HG03442 (cell line): ENCODE data around the gene BORA.
"Not testable (repeated sequence)": the region's sequence is repeated elsewhere in the genome, so short reads cannot be mapped to it uniquely, and the experiment has no call there.

Experiments used
- ATAC-seq: cut with Tn5 transposase; IDR thresholded peaks from one replicate; pipeline ENCODE4 v1.9.1; 2021; ENCODE audit warnings: mild to moderate bottlenecking, moderate library complexity; ENCODE audit not compliant: unreplicated experiment

Gene BORA

DNA sequence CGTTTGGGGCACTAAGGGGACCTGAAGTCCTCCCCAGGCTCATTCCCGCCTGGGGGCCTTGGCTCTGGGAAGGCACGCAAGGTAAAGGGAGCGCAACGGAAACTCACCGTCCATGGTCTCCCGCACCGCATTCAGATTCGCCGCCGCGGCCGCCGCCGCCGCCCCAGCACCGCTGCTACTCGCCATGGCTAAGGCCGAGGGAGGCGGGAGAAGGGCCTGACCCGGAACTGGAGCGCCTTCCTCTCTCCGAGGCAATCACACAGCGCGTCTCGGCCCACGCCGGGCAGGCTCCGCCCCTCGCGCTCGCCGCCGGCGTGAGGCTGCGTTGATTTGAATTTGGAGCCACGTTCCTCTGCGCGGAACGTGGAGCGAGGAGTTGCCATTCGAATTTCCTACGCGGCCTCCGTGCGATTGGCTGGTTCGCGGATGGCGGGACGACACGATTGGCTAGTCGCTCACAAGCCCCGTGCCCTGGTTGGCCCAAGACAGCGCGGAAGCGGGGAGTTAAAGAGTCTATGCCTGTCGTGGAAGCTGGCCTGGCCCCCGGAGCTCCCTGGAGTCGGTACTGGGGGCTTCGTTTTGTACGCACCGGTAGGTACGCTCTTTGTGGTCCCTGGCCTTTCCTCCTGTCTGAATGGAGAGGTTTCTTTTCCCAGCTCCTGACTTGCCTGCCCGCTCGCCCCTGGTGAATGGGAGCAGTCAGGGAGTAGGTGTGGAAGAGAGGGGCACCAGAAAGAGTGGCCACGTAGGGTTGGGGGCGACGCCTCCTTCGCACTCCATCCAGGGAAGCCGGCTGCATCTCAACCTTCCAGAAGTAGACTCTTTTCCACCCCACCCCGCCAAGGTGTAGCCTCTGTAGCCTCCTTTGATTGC lies at the start of gene BORA, which contains the start of gene MZT1:
Gene BORA, plus strand, starts transcription at position 507 of the 873 bp plus-strand sequence. CDS start 1,018 bp downstream, outside the sequence.
Gene MZT1, minus strand, starts transcription at position 213 of the 873 bp plus-strand sequence. Its CDS starts 27 bp downstream, at position 186.
- peak; percentile 93 for ATAC-seq

DNA sequence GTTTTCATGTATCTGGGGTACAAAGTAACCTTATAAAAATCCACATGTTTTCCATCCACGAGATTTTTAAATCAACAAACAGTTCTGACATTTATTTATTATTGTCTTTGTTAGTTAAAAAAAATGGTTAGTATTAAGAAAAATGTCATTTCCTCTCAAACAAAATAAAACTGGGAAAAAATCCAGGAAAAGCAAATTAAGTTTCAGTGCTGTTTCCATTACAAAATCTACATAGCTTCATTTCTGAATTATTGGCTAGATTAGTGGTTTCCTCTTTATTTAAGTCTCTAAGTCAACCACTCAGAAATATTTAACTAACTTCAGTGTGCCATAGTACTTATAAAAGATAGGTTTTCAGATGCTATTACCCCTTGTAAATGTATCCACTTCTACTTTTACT lies 49.4 kb upstream of the BORA start:
- no peak for ATAC-seq

DNA sequence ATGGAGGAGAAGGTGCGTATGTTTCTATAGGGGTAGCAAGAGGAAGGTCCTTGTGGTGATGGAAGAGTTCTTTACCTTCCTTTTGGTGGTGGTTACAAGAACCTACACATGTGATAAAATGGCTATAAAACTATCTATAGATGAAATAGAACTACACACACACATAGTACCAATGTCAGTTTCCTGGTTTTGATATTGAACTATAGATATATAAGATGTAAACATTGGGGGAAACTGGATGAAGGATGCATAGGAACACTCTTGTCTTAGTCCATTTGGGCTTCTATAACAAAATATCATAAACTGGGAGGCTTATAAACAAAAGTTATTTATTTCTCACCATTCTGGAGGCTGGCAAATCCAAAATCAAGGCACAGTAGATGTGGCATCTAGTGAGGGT lies 47.4 kb upstream of the BORA start:
- no peak for ATAC-seq

DNA sequence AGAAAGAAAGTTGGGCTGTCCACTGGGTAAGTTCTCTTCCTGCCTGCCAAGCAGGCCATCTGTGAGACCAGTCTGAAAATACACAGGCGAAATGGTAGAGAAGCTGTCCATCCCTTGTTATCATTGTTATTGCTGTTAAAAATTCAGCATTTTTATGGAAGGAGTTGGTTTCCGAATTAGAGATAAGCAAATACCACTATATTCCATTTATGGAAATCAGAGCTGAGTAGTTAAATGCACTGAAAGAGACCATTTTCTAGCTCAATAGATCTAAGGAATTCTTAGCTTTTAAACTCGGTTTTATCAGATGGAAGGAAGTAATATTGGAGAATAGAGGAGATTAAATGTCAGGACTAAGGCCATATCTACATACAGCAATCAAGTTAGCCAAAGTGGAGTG lies 41.0 kb upstream of the BORA start:
- ATAC-seq, result no peak

DNA sequence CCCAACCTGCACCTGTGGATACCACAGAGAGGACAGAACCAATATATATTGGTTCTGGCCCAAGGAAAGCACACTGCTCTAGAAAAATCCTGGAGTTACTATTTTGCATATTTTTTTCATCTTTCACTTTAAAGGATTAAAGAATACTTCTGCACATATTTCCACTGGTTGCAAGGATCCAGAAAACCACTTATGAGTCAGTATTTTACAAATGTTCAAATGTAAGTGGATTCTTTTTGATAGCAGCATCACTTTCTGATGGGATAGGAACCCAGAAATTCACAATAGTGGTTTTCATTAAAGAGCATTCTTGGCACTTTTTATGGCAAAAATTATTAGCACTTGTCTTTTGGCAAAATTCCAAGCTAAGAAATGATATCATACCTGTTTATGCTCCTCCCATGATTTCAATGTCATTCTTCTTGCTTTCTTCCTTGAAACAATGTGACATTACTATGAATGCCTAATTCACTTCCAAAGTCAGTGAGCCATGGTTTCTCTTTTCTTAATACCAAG lies 38.5 kb upstream of the BORA start:
- ATAC-seq, result no peak

DNA sequence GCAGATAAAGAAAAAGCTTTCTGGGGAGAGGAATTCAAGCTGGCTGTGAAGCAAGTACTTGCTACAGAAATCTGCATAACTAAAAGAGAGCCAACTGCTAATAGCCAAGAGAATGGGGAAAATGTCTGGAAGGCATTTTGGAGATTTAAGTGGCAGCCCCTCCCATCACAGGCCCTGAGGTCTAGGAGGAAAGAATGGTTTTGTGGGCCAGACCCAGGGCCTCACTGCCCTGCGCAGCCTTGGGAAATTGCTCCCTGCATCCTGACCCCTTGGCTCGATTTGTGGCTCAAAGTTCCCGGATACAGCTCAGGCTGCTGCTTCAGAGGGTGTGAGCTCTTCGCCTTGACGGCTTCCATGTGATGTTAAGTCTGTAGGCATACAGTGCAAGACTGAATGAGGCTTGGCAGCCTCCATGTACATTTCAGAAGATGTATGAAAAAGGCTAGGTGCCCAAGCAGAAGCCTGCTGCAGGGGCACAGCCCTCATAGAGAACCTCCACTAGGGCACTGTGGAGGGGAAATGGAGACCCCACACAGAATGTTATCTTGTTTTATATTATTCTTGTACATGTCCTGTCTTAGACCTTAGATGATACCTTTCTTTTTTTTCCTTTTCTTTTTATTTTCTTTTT lies 34.7 kb upstream of the BORA start:
- ATAC-seq, result no peak

DNA sequence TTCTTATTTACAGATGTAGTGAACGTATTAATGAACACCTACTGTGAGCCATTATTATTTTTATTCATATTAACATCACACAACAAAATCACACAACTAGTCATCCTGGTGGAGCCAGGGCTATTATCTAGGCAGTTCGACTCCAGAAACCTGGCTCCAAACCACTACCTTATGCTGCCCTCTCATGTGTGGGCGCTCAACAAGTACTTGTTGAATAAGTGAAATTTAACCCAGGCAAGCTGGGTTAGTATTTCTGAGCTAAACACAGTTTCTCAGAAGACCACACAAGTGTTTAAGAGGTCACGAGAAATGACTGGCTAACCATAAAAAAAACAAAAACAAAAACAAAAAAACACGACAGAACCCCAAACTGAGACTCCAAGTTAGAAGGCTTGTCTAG lies 33.9 kb upstream of the BORA start:
- no peak for ATAC-seq

DNA sequence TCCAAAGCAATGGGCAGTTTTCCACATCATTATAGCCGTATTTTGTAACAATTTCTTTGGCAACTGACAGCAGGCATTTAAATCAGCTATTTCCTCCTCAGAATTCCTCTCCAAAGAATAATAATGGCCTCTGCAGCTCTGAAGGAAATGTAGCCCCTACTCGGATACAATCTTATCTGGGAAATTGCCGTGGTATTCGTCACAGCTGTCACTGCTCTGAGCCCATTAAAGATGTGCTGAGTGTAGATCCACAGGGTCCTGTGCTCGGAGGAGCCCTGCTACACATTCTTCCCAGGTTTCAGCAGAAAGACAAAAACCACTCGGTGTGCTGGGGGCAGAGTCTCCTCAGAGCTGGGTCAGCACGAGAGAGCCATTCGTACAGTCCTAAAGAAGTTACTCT lies 33.4 kb upstream of the BORA start:
- ATAC-seq, result no peak

DNA sequence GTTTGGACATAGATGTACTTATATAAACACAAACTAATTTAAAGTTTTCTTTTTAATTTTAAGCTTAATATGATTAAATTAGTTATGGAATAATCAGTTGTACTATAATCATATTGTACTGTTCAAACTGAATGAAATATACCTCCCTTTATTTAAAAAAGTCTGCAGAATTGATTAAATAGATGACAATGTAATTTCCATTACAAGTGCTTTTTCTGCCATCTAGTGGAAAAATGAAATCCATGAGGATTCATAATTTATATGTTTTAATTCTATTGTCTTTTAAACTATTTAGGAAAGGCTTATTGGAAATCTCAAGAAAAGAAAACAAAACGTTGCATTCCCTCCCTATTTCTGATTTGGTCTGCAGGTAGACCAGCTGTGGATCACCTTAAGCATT lies 31.1 kb upstream of the BORA start:
- no peak for ATAC-seq

DNA sequence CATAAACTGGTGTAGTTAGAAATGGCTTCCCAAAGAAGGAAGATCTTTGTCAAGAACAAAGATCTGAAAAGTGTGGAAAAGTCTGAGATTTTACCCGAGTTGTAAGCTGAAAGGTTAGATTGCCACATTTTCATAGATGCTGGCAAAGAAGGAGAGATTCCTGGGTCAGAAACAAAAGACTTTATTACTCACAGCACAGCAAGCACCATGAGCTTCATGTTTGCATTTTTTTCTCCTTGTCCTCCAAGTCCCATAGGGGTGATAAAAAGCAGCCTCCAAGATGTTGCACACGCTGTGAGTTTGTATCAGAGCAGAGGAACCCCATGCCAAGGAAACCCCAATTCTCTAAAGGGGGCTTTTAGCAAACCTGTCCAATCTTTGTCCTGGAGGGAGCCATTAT lies 29.6 kb upstream of the BORA start:
- ATAC-seq, result no peak

DNA sequence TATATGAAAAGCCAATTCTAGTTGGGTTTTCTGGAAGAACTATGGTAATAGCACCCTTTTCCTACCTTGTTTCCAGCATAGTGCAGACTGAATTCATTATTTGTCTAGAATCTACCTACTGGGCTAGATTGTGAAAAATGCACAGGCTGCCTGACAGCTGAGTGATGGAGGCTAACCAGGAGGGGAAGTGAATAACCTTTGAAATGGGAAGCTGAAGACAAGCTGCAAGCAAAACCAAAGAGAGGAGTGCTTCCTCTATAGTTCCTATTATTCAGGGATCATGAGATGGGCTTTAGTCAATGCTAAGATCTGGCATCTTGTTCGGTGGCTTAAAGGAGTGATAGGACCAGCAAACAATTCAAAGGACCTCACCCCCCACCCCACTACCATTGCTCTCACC lies 27.2 kb upstream of the BORA start:
- no peak for ATAC-seq

DNA sequence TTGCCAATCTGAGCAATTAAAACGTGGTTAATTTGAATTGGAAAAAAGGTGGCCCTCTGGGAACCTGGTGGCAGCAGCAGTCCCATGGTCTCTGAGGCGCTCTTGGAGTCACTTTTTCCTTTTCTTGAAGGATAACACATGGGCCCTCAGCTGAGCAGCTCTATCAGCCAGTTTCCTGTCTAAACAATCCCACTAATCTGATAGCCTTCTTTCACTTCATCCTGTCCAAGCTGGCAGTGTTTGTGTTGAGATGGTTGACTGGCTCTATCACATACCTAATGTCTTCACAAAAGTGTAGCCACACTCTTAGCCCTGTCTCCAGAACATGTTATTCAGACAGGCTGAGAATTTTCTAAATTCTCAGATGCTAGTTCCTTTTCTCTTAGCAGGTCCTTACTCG lies 10.9 kb upstream of the BORA start:
- no peak for ATAC-seq

DNA sequence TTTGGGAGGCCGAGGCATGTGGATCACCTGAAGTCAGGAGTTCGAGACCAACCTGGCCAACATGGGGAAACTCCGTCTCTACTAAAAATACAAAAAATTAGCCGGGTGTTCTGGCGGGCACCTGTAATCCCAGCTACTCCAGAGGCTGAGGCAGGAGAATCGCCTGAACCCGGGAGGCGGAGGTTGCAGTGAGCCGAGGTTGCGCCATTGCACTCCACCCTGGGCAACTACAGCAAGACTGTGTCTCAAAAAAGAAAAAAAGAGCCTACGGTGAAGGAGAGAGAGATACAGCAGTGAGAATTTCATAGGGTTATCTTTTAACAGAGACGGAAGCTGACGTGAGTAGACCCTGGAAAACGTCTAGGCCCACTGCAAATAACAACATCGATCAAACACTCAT lies 1.5 kb upstream of the BORA start:
- not testable (repeated sequence) for ATAC-seq

DNA sequence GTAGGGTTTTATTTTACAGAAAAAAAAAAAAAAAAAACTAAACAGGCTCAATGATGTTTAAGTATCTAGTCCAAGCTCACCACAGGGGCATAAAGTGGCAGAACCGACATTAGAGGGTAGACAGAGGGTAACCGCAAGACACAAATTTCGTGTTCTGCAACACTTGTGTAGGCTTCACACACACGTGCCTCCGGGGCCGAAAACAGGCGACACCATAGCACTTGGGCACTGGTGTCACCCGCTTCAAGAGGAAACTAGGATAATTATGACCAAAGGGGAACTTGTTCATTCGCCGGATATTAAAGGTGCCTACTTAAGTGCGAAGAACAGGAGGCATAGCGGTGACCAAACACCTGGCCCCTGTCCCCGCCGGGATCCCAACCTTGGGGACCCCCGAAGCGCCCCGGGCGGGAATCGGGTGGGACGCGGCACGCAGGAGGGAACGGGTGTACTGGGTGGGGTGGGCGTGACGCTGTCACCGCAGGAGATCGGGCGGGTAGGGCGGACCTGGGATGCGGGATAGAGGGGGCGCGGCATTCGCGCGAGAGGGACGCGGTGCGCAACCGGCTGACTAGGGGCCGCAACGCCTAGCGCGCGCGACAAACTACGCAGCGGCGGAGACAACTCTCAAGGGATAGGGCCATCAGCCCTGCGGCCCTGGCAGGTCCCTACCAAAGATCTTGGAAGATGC lies 852 bp upstream of the BORA start:
- peak; percentile 21 for ATAC-seq

DNA sequence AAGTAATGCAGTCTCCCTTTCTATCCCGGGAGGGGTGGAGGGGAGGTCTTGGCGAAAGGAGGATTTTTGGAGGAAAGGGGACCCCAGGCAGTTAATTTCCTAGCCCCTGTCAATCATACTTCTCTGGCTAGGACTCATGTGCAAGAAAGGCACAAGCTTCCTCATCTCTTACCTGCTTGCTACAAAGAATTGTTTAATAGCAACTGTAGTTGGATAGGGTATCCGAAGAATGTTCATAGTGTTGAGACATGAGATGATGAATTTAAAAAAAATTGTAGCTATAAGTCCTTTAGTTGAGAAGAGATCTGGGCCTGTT lies 525 bp downstream of the BORA start:
- ATAC-seq, result no peak

DNA sequence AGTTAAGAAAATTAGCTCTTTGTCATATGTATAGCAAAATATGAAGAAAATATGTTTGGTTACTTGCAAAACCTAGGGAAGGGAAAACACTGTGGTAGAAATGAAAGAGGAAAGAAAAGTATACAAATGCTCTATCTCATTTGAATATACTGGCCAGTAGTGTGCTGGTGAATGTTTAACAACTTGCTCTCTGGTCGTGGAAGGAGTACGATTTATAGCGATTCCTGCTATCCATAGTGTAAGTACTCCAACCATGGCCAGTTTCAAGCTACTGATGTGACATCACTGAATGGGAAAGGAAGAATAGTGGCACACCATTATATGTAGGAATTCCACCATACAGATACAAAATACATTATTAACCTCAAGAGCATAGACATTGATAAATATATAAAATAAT lies 9.3 kb downstream of the BORA start:
- no peak for ATAC-seq

DNA sequence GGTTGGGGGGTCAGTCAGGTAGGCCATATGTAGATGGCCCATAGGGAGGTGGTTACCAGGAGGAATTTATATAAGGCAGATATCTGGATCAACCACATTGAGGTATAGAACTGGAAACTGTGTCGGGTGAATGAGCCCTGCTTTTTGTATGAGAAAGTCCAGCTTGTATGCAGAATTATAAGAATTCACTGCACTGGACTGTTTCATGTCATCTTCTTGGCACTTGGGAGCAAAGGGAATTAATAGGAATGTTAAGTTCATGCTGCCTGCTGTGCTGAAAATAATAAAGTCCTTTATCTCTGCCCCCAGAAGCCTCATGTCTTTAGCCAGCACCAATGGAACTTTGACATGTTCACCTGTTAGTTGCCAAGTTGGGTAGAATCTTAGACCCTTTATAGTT lies 12.3 kb downstream of the BORA start:
- ATAC-seq, result no peak

DNA sequence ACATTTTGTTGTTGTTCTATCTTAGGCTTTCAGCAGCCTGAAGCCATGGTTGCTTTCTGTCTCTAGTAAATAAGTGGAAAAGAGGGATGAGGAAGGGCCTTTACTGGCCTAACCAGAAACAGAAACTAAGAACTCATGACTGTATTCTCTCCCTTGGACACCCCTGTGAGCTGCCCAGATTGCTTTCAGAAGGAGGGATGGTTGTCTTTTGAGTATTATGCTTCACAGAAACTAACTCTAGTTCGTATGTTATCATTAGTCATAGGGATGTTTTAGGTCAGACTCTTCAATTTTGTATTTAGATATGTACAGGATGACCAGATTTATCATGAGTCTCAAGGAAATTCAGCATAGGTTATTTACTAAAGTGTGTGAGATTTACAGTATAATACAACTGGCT lies 17.5 kb downstream of the BORA start:
- ATAC-seq, result peak; percentile 79

DNA sequence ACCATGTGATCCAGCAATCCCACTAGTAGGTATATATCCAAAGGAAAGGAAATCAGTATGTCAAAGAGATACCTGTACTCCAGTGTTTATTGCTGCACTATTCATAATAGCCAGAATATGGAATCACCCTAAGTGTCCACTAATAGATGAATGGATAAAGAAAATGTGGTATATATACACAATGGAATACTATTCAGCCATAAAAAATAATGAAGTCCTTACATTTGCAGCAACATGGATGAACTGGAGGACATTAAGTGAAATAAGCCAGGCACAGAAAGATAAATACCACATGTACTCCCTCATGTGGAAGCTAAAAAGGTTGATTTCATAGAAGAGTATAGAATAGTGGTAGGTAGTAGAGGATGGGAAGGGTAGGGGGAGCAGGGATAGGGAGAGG lies 23.5 kb downstream of the BORA start:
- no peak for ATAC-seq

DNA sequence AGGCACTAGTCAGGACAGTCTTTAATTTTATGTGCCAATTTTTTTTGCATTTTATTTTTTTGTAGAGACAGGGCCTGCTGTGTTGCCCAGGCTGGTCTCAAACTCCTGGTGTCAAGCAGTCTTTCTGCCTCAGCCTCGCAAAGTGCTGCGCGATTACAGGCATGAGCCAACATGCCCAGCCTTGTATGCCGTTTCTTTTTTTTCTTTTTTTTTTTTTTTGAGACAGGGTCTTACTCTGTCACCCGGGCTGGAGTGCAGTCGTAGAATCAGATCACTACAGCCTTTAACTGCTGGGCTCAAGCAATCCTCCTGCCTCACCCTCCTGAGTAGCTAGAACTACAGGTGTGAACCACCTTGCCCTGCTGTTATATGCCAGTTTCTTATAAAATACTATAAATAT lies 26.4 kb downstream of the BORA start:
- no peak for ATAC-seq

DNA sequence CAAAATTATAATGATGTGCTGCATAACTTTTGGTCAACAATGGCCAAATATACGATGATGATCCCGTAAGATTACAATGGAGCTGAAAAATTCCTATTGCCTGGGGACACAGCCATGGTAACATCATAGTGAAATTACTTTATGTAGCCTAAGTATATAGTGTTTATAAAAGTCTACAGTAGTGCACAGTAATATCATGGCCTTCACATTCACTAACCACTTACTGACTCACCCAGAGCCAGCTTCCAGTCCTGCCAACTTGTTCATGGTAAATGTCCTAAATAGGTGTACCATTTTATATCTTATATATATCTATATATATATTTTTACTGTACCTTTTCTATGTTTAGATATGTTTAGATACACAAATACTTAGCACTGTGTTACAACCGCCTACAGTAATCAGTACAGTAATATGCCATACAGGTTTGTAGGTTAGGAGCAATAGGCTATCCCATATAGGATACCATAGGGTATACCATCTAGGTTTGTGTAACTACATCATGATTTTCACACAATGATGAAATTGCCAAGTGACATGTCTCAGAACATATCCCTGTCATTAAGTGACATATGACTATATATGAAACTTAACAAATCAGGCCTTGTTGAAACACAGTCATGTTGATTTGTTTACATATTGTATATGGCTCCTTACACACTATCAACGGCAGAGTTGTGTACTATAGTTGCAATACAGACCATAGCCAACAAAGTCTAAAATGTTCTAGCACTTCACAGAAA lies 30.2 kb downstream of the BORA start:
- no peak for ATAC-seq
